HG03045 (cell line): ENCODE measurements around the gene PEAK1.
"Not testable (repeated sequence)": the region's sequence is repeated elsewhere in the genome, so short reads cannot be mapped to it uniquely, and the experiment has no call there.

Experiments
- ATAC-seq: cut with Tn5 transposase; IDR thresholded peaks from one replicate; pipeline ENCODE4 v1.9.1; 2021; ENCODE audit warnings: mild to moderate bottlenecking, moderate library complexity; ENCODE audit not compliant: unreplicated experiment

PEAK1 gene

GRCh38 chr15:77181305-77182074 is 238.4 kb downstream of the PEAK1 start:
- ATAC-seq = peak; percentile 41

GRCh38 chr15:77180757-77181156 is 239.1 kb downstream of the PEAK1 start:
- ATAC-seq = no peak

- ATAC-seq = no peak
Measured at GRCh38 chr15:77180270-77180669, 239.6 kb downstream of the PEAK1 start.

- ATAC-seq = peak; percentile 49
Measured at GRCh38 chr15:77179541-77179998, 240.3 kb downstream of the PEAK1 start.

GRCh38 chr15:77178411-77178810 is 241.5 kb downstream of the PEAK1 start:
- no peak for ATAC-seq

- not testable (repeated sequence) for ATAC-seq
Measured at GRCh38 chr15:77176148-77176547, 243.8 kb downstream of the PEAK1 start.

- ATAC-seq = no peak
Measured at GRCh38 chr15:77173487-77173886, 246.4 kb downstream of the PEAK1 start.

GRCh38 chr15:77171221-77171967 is 248.5 kb downstream of the PEAK1 start:
- ATAC-seq = no peak

GRCh38 chr15:77168616-77169015 is 251.3 kb downstream of the PEAK1 start:
- no peak for ATAC-seq

GRCh38 chr15:77168141-77168540 is 251.8 kb downstream of the PEAK1 start:
- ATAC-seq = no peak

- ATAC-seq = no peak
Measured at GRCh38 chr15:77167406-77167805, 252.5 kb downstream of the PEAK1 start.

GRCh38 chr15:77163781-77164384 is 256.0 kb downstream of the PEAK1 start:
- ATAC-seq = no peak

- no peak for ATAC-seq
Measured at GRCh38 chr15:77162872-77163633, 256.9 kb downstream of the PEAK1 start.

GRCh38 chr15:77160562-77161478 is 259.1 kb downstream of the PEAK1 start:
- no peak for ATAC-seq

GRCh38 chr15:77156000-77156399 is 263.9 kb downstream of the PEAK1 start:
- not testable (repeated sequence) for ATAC-seq

- ATAC-seq = no peak
Measured at GRCh38 chr15:77148191-77148590, 271.7 kb downstream of the PEAK1 start.

- ATAC-seq = no peak
Measured at GRCh38 chr15:77145370-77145769, 274.5 kb downstream of the PEAK1 start.

- ATAC-seq = no peak
Measured at GRCh38 chr15:77144492-77145070, 275.3 kb downstream of the PEAK1 start.

- ATAC-seq = no peak
Measured at GRCh38 chr15:77144026-77144425, 275.9 kb downstream of the PEAK1 start.

GRCh38 chr15:77143616-77144015 is 276.3 kb downstream of the PEAK1 start:
- no peak for ATAC-seq
